KMS-11 (cell line): ENCODE measurements around the gene GAL3ST3.
"Not testable (repeated sequence)": the region's sequence is repeated elsewhere in the genome, so short reads cannot be mapped to it uniquely, and the experiment has no call there.

Source experiments
- H2AFZ ChIP-seq: fragments of 200-600 bp; sonication (generic); 2 replicates; pipeline ENCODE4 v1.6.1; 2016; ENCODE audit warnings: antibody characterized with exemption, mixed run types, low read depth
- H3K27ac ChIP-seq: fragments of 200-600 bp; sonication (generic); 2 replicates; pipeline ENCODE4 v1.6.1; 2016; ENCODE audit warnings: mild to moderate bottlenecking, mixed run types
- H3K27me3 ChIP-seq: fragments of 200-600 bp; sonication (generic); 2 replicates; pipeline ENCODE4 v1.6.1; 2017; ENCODE audit warnings: mild to moderate bottlenecking, low read depth, mixed run types, moderate library complexity; ENCODE audit not compliant: insufficient read depth
- H3K36me3 ChIP-seq: fragments of 200-600 bp; sonication (generic); 2 replicates; pipeline ENCODE4 v1.6.1; 2017; ENCODE audit warnings: mild to moderate bottlenecking, mixed run types; ENCODE audit not compliant: insufficient read depth
- H3K4me1 ChIP-seq: fragments of 200-600 bp; sonication (generic); 2 replicates; pipeline ENCODE4 v1.6.1; 2016; ENCODE audit warnings: mild to moderate bottlenecking, low read depth, mixed run types; ENCODE audit not compliant: poor library complexity, severe bottlenecking
- H3K4me2 ChIP-seq: fragments of 200-600 bp; sonication (generic); 2 replicates; pipeline ENCODE4 v1.7.0; 2016; ENCODE audit warnings: mild to moderate bottlenecking, mixed run types
- H3K4me3 ChIP-seq: fragments of 200-600 bp; sonication (generic); IDR thresholded peaks from 2 replicates; pipeline ENCODE4 v1.6.1; 2017; ENCODE audit warnings: low read depth, low read length, mixed read lengths; ENCODE audit not compliant: insufficient read depth
- H3K79me2 ChIP-seq: fragments of 200-600 bp; sonication (generic); 2 replicates; pipeline ENCODE4 v1.6.1; 2016; ENCODE audit warnings: low read depth, mixed run types; ENCODE audit not compliant: insufficient read depth
- H3K9ac ChIP-seq: fragments of 200-600 bp; sonication (generic); 2 replicates; pipeline ENCODE4 v1.6.1; 2016; ENCODE audit warnings: mild to moderate bottlenecking, mixed run types
- H4K20me1 ChIP-seq: fragments of 200-600 bp; sonication (generic); 2 replicates; pipeline ENCODE4 v1.6.1; 2016; ENCODE audit warnings: mild to moderate bottlenecking, mixed run types; ENCODE audit not compliant: insufficient read depth
- TF ChIP-seq, protein P1 (sequence below): fragments of 200-600 bp; sonication (generic); conservative IDR thresholded peaks from 2 replicates; pipeline ENCODE4 v1.6.1; 2017; ENCODE audit warnings: low read depth, mild to moderate bottlenecking, antibody characterized with exemption, low read length, moderate library complexity, mixed read lengths

GAL3ST3 gene, protein sequence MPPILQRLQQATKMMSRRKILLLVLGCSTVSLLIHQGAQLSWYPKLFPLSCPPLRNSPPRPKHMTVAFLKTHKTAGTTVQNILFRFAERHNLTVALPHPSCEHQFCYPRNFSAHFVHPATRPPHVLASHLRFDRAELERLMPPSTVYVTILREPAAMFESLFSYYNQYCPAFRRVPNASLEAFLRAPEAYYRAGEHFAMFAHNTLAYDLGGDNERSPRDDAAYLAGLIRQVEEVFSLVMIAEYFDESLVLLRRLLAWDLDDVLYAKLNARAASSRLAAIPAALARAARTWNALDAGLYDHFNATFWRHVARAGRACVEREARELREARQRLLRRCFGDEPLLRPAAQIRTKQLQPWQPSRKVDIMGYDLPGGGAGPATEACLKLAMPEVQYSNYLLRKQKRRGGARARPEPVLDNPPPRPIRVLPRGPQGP

DNA sequence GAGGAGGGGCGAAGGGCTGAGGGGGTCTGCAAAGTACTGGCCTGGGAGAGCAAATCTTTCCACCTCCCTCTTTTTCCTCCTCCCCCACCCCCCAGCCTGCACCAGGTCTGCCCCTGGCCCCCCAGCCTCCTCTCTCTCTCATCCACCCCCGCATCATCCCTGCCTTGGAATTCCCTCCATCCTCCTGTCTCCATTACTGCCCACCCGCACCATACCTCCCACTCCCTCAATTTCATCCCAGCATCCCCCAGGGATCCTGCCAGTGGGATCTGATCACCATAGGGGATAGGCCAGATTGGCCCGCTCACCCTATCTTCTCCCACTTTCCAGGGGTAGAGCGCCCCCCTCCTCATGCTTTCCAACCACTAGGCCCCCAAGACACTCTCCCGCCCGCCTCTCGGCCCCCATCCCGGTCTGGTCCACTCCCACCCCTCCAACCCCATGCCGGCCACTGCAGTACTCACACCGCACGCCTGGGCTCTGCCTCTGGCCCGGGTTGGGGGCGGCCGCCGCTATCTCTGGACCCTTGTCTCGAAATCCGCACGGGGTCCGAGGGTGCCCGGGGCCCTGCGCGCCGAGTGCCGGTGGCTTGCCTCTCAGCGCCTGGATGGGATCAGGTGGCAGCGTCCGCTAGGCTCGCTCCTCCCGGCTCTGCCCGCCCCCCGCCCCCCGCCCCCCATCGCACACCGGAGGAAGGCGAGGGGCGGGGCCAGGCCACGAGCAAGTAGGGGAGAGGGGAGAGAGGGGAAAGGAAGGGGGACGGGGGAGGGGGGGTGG is at the start of gene GAL3ST3:
Gene GAL3ST3, minus strand, starts transcription at position 615 of the 777 bp plus-strand sequence. CDS start 3,746 bp downstream, outside the sequence.
- no peak within 1 kb of the TSS for H3K4me2 ChIP-seq
- H3K27me3 ChIP-seq, result no peaks in the 10 kb centered on the region
- no peak within 1 kb of the TSS for H2AFZ ChIP-seq
- peaks cover under 1% of the 10 kb centered on the region; the same call in 1 of the 2 replicates for H3K36me3 ChIP-seq
- no peak within 1 kb of the TSS for H3K4me3 ChIP-seq
- TF ChIP-seq, protein P1, sequence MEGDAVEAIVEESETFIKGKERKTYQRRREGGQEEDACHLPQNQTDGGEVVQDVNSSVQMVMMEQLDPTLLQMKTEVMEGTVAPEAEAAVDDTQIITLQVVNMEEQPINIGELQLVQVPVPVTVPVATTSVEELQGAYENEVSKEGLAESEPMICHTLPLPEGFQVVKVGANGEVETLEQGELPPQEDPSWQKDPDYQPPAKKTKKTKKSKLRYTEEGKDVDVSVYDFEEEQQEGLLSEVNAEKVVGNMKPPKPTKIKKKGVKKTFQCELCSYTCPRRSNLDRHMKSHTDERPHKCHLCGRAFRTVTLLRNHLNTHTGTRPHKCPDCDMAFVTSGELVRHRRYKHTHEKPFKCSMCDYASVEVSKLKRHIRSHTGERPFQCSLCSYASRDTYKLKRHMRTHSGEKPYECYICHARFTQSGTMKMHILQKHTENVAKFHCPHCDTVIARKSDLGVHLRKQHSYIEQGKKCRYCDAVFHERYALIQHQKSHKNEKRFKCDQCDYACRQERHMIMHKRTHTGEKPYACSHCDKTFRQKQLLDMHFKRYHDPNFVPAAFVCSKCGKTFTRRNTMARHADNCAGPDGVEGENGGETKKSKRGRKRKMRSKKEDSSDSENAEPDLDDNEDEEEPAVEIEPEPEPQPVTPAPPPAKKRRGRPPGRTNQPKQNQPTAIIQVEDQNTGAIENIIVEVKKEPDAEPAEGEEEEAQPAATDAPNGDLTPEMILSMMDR, result no peak
- no peaks in the 10 kb centered on the region for H4K20me1 ChIP-seq
- H3K79me2 ChIP-seq, result peaks cover 16% of the 10 kb centered on the region
- H3K27ac ChIP-seq, result no peak within 1 kb of the TSS
- no peak within 1 kb of the TSS for H3K9ac ChIP-seq
- peaks cover 35% of the 10 kb centered on the region for H3K4me1 ChIP-seq

DNA sequence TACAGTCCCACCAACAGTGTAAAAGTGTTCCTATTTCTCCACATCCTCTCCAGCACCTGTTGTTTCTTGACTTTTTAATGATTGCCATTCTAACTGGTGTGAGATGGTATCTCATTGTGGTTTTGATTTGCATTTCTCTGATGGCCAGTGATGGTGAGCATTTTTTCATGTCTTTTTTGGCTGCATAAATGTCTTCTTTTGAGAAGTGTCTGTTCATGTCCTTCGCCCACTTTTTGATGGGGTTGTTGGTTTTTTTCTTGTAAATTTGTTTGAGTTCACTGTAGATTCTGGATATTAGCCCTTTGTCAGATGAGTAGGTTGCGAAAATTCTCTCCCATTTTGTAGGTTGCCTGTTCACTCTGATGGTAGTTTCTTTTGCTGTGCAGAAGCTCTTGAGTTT is 43.2 kb upstream of the GAL3ST3 start:
- peaks cover 19% of the 10 kb centered on the region; the same call in 1 of the 2 replicates for H3K79me2 ChIP-seq
- H3K4me1 ChIP-seq, H3K9ac ChIP-seq, H3K27ac ChIP-seq, H2AFZ ChIP-seq, H3K36me3 ChIP-seq, H3K4me3 ChIP-seq, H3K4me2 ChIP-seq, H3K27me3 ChIP-seq, H4K20me1 ChIP-seq: not testable (repeated sequence)

DNA sequence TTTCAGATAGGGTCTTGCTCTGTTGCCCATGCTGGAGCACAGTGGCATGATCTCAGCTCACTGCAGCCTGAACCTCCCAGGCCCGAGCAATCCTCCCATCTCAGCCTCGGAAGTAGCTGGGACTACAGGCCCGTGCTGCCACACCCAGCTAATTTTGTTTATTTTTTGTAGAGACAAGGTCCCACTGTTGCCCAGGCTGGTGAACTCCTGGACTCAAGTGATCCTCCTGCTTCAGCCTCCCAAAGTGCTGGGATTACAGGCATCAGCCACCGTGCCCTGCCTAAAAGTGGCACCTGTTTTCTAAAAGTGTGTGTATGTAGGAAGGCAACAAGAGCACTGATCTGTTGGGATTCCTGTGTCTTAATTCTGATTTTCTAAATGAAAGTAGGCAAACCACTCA is 41.3 kb upstream of the GAL3ST3 start:
- Histone ChIP-seq H3K9ac (no peak overlapping the region), H3K36me3 (no peaks in the 10 kb centered on the region), H3K79me2 (peaks cover 25% of the 10 kb centered on the region; the same call in 1 of the 2 replicates), H3K27ac (no peak overlapping the region), H3K4me3 (no peak overlapping the region), H3K4me1 (no peaks in the 10 kb centered on the region), H4K20me1 (0 out of 2 replicates have a peak, but pooled peaks cover 2% of the 10 kb centered on the region), H3K27me3 (no peaks in the 10 kb centered on the region), H3K4me2 (no peak overlapping the region), H2AFZ (no peak overlapping the region)
- TF ChIP-seq, protein P1, result no peak

DNA sequence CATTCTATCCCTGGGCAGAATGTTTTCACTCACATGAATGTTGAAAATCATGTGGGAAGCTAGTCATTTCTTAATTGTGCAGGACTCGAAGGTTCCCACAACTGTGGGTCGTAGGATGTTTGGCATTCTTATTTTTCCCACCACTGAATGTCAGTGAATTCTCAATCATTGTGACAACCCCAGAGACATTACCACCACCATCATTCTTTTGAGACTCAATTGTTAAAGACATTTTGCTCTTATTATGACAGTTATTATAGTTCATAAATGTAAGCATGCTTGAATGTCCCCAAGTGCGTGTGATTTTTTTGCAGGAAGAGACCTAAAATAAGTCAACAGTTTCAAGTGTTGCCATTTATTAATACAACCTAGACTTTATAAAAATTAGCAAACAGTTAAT is 40.1 kb upstream of the GAL3ST3 start:
- Histone ChIP-seq H3K4me3 (no peak overlapping the region), H3K27ac (no peak overlapping the region), H3K36me3 (no peaks in the 10 kb centered on the region), H4K20me1 (0 out of 2 replicates have a peak, but pooled peaks cover 9% of the 10 kb centered on the region), H3K9ac (no peak overlapping the region), H2AFZ (no peak overlapping the region), H3K4me1 (no peaks in the 10 kb centered on the region), H3K4me2 (no peak overlapping the region), H3K27me3 (no peaks in the 10 kb centered on the region), H3K79me2 (peaks cover 25% of the 10 kb centered on the region; the same call in 1 of the 2 replicates)
- TF ChIP-seq, protein P1, result no peak
